Brain microvascular endothelial cell (primary cell): ENCODE measurements around the gene CDC42BPG.

ENCODE experiments used
- DNase-seq: peaks from one replicate; pipeline ENCODE4 v3.0.0-alpha.2; 2020
- H3K27ac ChIP-seq: fragments of 250-450 bp; sonication (Bioruptor Pico); 2 replicates; pipeline ENCODE4 v1.5.1; 2020; ENCODE audit warnings: mild to moderate bottlenecking, moderate library complexity
- H3K27me3 ChIP-seq: fragments of 250-450 bp; sonication (Bioruptor Pico); replicated peaks from 2 replicates; pipeline ENCODE4 v1.5.1; 2020; ENCODE audit warnings: mild to moderate bottlenecking
- H3K36me3 ChIP-seq: fragments of 250-450 bp; sonication (Bioruptor Pico); replicated peaks from 2 replicates; pipeline ENCODE4 v1.5.1; 2020; ENCODE audit warnings: mild to moderate bottlenecking
- H3K4me3 ChIP-seq: 2 replicates; pipeline ENCODE4 v1.5.1; 2011; ENCODE audit warnings: low read depth, mild to moderate bottlenecking, control low read depth, low read length, moderate library complexity
- in situ Hi-C: cut with HindIII; loops from 2 replicates; pipeline ENCODE4 v1.10.0; 2017; ENCODE audit warnings: low sequenced_read_pairs, low pct_ligation_motif_present
- TF ChIP-seq, protein P1 (sequence below): IDR thresholded peaks from 2 replicates; pipeline ENCODE4 v1.5.1; 2011; ENCODE audit warnings: low read depth, mild to moderate bottlenecking, moderate library complexity, low read length, control low read depth, inconsistent platforms; ENCODE audit errors: missing control alignments

CDC42BPG gene

GRCh38 chr11:64794526-64794925, 49.9 kb downstream of the CDC42BPG start:
- no peak overlapping the region for H3K27ac ChIP-seq
- DNase-seq, result no peak
- no peak overlapping the region for H3K4me3 ChIP-seq
- in situ Hi-C loops, result no loop called here
- no peaks in the 10 kb centered on the region for H3K27me3 ChIP-seq
- TF ChIP-seq, protein P1, sequence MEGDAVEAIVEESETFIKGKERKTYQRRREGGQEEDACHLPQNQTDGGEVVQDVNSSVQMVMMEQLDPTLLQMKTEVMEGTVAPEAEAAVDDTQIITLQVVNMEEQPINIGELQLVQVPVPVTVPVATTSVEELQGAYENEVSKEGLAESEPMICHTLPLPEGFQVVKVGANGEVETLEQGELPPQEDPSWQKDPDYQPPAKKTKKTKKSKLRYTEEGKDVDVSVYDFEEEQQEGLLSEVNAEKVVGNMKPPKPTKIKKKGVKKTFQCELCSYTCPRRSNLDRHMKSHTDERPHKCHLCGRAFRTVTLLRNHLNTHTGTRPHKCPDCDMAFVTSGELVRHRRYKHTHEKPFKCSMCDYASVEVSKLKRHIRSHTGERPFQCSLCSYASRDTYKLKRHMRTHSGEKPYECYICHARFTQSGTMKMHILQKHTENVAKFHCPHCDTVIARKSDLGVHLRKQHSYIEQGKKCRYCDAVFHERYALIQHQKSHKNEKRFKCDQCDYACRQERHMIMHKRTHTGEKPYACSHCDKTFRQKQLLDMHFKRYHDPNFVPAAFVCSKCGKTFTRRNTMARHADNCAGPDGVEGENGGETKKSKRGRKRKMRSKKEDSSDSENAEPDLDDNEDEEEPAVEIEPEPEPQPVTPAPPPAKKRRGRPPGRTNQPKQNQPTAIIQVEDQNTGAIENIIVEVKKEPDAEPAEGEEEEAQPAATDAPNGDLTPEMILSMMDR, result no peak
- H3K36me3 ChIP-seq, result peaks cover 10% of the 10 kb centered on the region

DNA sequence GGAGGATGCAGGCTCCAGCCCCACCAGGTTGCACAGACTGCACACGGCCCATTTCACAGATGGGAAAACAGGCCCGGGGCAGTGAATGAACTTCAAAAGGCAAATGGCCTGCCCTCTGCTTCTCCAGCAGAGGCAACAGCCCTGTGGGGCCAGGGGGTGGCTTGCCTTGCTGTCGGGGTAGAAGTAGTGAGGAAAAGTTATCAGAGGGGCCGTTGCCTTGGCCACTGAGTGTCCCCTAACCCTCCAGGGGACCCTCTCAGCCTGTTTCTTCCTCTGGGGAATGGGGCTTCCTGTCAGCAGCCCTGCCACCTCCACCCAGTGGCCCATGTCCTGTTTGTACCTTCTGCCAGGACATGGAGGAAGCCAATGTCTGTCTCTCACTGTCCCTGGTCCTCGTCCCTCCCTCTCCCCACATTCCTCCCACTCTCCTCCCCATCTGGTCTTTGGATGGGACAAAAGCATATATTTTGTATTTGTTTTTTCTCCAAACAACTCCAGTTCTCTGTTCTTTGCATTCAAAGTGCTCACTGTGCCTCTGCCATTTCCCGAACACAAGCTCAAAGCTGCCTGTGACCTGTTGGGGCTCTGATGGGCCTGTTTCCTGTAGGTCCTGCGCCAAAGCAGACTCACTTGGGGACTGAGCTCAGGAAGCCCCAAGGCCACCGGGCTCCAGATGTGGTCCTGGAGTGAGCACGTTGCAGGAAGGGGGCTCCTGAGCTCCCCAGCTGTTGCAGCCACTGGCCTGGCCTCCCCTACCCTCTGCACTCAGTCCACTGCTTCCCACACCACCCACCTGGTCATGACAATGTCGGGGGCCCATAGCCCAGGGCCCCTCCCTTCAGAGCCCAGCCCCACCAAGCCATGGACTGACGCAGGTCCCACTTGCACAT, 50.9 kb downstream of the CDC42BPG start:
- H3K36me3 ChIP-seq, result peaks cover 15% of the 10 kb centered on the region
- H3K27me3 ChIP-seq, result no peaks in the 10 kb centered on the region
- TF ChIP-seq, protein P1, result no peak
- no peak overlapping the region for H3K4me3 ChIP-seq
- H3K27ac ChIP-seq, result no peak overlapping the region
- in situ Hi-C loops, result no loop called here
- no peak for DNase-seq

- in situ Hi-C loops, result no loop called here
- no peak for DNase-seq
- H3K27me3 ChIP-seq, result no peaks in the 10 kb centered on the region
- TF ChIP-seq, protein P1, result no peak
- H3K36me3 ChIP-seq, result peaks cover 15% of the 10 kb centered on the region
- H3K4me3 ChIP-seq, result no peak overlapping the region
- H3K27ac ChIP-seq, result no peak overlapping the region
Observed at GRCh38 chr11:64792482-64792881, 52.0 kb downstream of the CDC42BPG start.

DNA sequence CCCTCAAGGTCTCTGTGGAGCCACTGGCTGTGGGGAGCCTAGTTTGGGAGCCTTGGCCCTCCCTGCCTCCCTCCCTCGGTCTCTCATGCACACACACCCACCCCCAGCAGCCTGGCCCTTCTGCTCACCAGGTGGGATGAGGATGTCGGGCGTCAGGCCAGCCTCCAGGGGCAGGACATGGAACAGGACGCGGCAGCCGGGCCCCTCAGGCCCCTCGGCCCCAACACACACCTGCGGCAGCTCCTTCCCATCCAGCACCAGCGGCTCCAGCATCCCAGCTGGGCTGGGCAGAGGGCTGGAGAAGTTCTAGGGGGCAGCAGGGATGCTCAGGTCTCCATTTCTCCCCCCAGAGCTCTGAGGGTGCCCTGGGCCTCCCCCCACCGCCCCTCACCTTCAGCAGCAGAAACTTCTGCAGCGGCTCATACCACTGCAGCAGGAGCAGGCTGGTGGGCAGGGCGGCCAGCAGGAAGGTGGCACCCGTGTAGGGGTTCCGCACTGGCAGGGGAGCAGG, 52.6 kb downstream of the CDC42BPG start:
- peaks cover 14% of the 10 kb centered on the region for H3K36me3 ChIP-seq
- in situ Hi-C loops, result no loop called here

DNA sequence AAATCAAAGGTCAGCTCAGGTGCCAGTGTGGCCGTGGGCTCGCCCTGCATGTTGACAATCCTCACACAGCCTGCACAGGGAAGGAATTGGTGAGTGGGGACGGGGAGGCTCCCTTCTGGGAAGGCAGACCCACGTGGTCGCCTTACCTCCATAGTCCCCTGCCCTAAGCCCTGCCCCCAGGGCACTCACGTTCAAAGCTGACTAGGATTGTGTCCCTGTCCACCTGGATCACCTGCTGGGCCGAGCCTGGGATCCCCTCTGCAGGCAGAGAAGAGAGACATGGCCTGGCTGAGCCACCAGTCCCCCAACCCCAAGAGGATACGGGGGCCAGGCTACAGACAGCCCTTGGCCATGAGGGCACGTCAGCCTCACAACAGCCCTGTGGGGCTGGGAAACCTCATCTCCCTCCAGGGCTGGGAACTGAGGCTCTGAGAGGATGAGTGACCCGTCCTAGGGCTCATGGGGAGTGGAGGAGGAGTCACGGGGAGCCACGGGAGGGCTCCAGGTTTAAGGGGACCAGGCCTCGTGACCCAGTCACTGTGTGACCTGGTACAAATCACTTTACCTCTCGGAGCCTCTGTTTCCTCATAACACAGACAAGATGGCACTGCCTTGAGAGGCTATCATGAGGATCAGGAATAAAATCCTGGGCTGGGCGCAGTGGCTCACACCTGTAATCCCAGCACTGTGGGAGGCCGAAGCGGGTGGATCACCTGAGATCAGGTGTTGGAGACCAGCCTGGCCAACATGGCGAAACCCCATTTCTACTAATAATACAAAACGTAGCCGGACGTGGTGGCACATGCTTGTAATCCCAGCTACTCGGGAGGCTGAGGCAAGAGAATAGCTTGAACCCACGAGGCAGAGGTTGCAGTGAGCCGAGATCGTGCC, 54.0 kb downstream of the CDC42BPG start:
- Histone ChIP-seq H3K36me3 (peaks cover 7% of the 10 kb centered on the region), H3K4me3 (no peak overlapping the region), H3K27me3 (no peaks in the 10 kb centered on the region), H3K27ac (no peak overlapping the region)
- in situ Hi-C loops, result no loop called here
- no peak for DNase-seq
- TF ChIP-seq, protein P1, result no peak

More for the DNA sequence above, 52.6 kb downstream of the CDC42BPG start:
- H3K27me3 ChIP-seq, result no peaks in the 10 kb centered on the region
- no peak for DNase-seq
- no peak overlapping the region for H3K27ac ChIP-seq
- H3K4me3 ChIP-seq, result no peak overlapping the region
- TF ChIP-seq, protein P1, result no peak
